ENCODE results near the gene ELOVL5. TPM values are rescaled to one million over a fixed set of nuclear protein-coding genes. Genes with fewer than 3 reads are reported as not detected.
A peak's percentile ranks its signal among the peaks of the same experiment; 100 is the strongest.

Gene ELOVL5
- total and polyA plus RNA-seq, 2 donors (not counting 1 experiment from before 2014, with no cell fraction given) = 128 to 144 TPM

DNA sequence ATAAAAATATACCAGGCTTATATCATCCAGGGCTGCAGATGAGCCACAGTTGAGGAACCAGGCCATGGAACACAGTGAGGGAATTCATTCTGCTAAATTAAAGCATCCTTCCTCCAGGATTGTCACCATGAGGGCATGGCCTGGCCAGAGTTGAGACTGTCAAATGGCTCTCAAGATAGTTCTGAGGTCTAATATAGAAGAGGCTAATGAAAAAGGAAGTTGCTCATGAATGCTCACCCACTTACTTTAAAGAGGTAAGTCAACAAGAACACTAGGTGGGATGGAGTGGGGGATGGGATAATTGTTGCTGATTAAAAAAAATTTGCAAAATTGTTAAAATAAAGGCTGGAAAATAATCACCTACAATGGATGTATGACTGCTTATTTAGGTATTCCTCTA is 128.1 kb downstream of the ELOVL5 start:
- intact Hi-C loops (cut with micrococcal nuclease) = loop anchor here (2.0 kb wide), 1 partner anchor 18 kb away; no protein-coding TSS in a partner anchor
- ChIA-PET CTCF (interaction anchor here (1.4 kb wide), 1 partner anchor 8 kb away, joined by 3 read pairs; no protein-coding TSS in a partner anchor), POLR2A (no interaction called here)
- Histone ChIP-seq H3K4me3 (ENCODE audit: control extremely low read depth in 1 of 5, extremely low read depth in 1 of 5, insufficient read depth in 1 of 5, low read depth in 2 of 5, low read length in 4 of 5) (no peak overlapping the region), H3K27me3 (replicated peaks in 1 of 4; ENCODE audit: control extremely low read depth in 1 of 4, control insufficient read depth in 3 of 4, insufficient read depth in 4 of 4, low read length in 3 of 4) (no peaks in the 10 kb centered on the region), H4K20me1 (ENCODE audit: control insufficient read depth, insufficient read depth, low read length, poor library complexity, severe bottlenecking) (no peaks in the 10 kb centered on the region), H3K9ac (ENCODE audit: low read length) (peak overlapping the region; percentile 17), H2AFZ (ENCODE audit: insufficient read depth, low read depth, low read length, poor library complexity, severe bottlenecking) (no peak overlapping the region), H3K9me3 (ENCODE audit: control extremely low read depth in 1 of 3, control insufficient read depth in 2 of 3, insufficient read depth in 1 of 3, low read length in 2 of 3) (peaks cover 0 to 13% (median 0%) of the 10 kb centered on the region in 3 donors), H3K36me3 (replicated peaks in 1 of 2; ENCODE audit: control extremely low read depth in 1 of 2, control insufficient read depth in 1 of 2, extremely low read depth in 1 of 2, insufficient read depth in 2 of 2, low read length in 1 of 2) (no peaks in the 10 kb centered on the region), H3K4me2 (replicated peaks; ENCODE audit: low read depth, low read length, poor library complexity, severe bottlenecking) (peak overlapping the region; percentile 48), H3K4me1 (ENCODE audit: control insufficient read depth in 2 of 2, insufficient read depth in 2 of 2, low read length in 2 of 2) (peaks cover 57 to 64% of the 10 kb centered on the region in 2 donors), H3K79me2 (ENCODE audit: control insufficient read depth, insufficient read depth, low read length) (no peaks in the 10 kb centered on the region), H3K27ac (ENCODE audit: low read length in 2 of 2) (peak overlapping the region; percentile 47 to 49)
- Mint-ChIP-seq H3K27ac (peak overlapping the region; percentile 80), H3K27me3 (no peaks in the 10 kb centered on the region), H3K4me3 (peak overlapping the region; percentile 37), H3K9me3 (ENCODE audit: insufficient read depth) (no peaks in the 10 kb centered on the region), H3K4me1 (peaks cover 59% of the 10 kb centered on the region)
- ATAC-seq (ENCODE audit: low read depth) (no peak), DNase-seq (no peak)
- TF ChIP-seq, protein P1, sequence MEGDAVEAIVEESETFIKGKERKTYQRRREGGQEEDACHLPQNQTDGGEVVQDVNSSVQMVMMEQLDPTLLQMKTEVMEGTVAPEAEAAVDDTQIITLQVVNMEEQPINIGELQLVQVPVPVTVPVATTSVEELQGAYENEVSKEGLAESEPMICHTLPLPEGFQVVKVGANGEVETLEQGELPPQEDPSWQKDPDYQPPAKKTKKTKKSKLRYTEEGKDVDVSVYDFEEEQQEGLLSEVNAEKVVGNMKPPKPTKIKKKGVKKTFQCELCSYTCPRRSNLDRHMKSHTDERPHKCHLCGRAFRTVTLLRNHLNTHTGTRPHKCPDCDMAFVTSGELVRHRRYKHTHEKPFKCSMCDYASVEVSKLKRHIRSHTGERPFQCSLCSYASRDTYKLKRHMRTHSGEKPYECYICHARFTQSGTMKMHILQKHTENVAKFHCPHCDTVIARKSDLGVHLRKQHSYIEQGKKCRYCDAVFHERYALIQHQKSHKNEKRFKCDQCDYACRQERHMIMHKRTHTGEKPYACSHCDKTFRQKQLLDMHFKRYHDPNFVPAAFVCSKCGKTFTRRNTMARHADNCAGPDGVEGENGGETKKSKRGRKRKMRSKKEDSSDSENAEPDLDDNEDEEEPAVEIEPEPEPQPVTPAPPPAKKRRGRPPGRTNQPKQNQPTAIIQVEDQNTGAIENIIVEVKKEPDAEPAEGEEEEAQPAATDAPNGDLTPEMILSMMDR (IDR thresholded peaks at IDR 0.05) = no peak
- no peak for TF ChIP-seq EZH2 (IDR thresholded peaks at IDR 0.05; ENCODE audit: borderline replicate concordance, insufficient read depth, low read depth, low read length, poor library complexity, severe bottlenecking)

Small RNAs within 50 kb of the gene (small RNA-seq; reads per million reads assigned to genes)
- gene MIR5685 (ENCODE audit: insufficient read length, low read depth, low replicate concordance) = not detected
- gene RNU1-136P (ENCODE audit: insufficient read length, low read depth, low replicate concordance) = 24.9 reads per million, percentile 91 among the genes with 10 or more reads in this experiment

Other genes with a start within 250 kb of the ELOVL5 start
- 0.17 and 0.57 TPM in 2 replicates for gene GCM1, start 200.1 kb downstream of the ELOVL5 start, total RNA-seq
- 1.5 TPM in 2 replicates for gene GCM1, start 200.1 kb downstream of the ELOVL5 start, polyA plus RNA-seq
- 25.8 and 37.8 TPM in 2 replicates for gene GCLC, start 196.2 kb upstream of the ELOVL5 start, total RNA-seq
- 9.6 and 10.7 TPM in 2 replicates for gene GCLC, start 196.2 kb upstream of the ELOVL5 start, polyA plus RNA-seq